ENCODE measurements around the gene SPTLC3. TPM values are rescaled to one million over a fixed set of nuclear protein-coding genes. Genes with fewer than 3 reads are reported as not detected.

Gene SPTLC3
- total and polyA plus RNA-seq, 2 of the 13 experiments (the other 11 are each of a cell fraction or from before 2014, with no cell fraction given) = 20.5 to 95.6 TPM

DNA sequence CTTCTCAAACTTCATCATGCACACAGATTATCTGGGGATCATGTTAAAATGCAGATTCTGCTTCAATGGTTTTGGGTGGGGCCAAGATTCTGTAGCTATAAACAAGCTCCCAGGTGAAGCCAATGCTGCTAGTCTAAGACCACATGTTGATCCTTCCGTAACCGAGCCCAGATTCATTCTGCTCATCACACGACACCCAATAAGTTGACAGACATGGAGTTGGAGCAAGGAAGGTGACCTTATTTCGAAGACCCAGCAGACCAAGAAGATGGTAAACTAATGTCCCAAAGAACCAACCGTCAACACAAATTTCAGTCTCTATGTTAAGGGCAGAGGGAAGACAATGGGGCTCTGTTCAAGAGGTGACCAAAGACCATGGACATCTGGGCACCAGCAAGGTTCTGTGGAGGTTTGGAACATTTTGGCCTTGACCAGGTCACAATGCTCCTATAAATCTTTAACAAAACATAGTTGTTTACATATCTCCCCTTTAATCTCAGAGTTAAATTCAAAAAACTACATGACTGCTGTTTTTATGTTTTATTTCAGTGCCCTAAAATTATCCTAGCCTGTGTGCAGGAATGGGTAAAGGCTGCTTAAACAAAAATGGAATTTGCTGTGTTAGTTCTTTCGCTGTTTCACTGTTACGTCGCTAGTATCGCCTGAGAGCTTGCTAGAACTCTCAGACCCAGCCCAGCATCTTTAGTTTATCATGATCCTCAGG lies 50.1 kb downstream of the SPTLC3 start (continued):
- TF ChIP-seq MXI1 (IDR thresholded peaks at IDR 0.05; ENCODE audit: borderline replicate concordance, low read depth, low read length) (no peak), NCOA5 (CRISPR knock-in tag; IDR thresholded peaks at IDR 0.05) (no peak), MYPOP (CRISPR knock-in tag; IDR thresholded peaks at IDR 0.05) (peak; percentile 84), KMT2B (CRISPR knock-in tag; IDR thresholded peaks at IDR 0.05) (peak; percentile 55; the same call in 1 of the 2 replicates), NCOA1 (CRISPR knock-in tag; IDR thresholded peaks at IDR 0.05) (0 out of 2 replicates have a peak, but pooled peaks have one; percentile 22), ZNF556 (CRISPR knock-in tag; IDR thresholded peaks at IDR 0.05; ENCODE audit: borderline replicate concordance) (no peak), FOXM1 (CRISPR knock-in tag; IDR thresholded peaks at IDR 0.05) (no peak), ZNF619 (CRISPR knock-in tag; IDR thresholded peaks at IDR 0.05) (no peak), TAF1 (CRISPR knock-in tag; IDR thresholded peaks at IDR 0.05) (no peak), ZNF883 (CRISPR knock-in tag; IDR thresholded peaks at IDR 0.05; ENCODE audit: not compliant biosample characterization) (no peak), ZNF766 (CRISPR knock-in tag; IDR thresholded peaks at IDR 0.05; ENCODE audit: borderline replicate concordance) (no peak), NR2F6 (IDR thresholded peaks at IDR 0.05) (peak; percentile 95), NR2F6 (CRISPR knock-in tag; IDR thresholded peaks at IDR 0.05) (peak; percentile 97), TSC22D2 (CRISPR knock-in tag; IDR thresholded peaks at IDR 0.05; ENCODE audit: borderline replicate concordance) (peak; percentile 87), MAX (IDR thresholded peaks at IDR 0.05) (peak; percentile 55; the same call in 1 of the 2 replicates), RFXANK (CRISPR knock-in tag; IDR thresholded peaks at IDR 0.05) (0 out of 2 replicates have a peak, but pooled peaks have one; percentile 57), ISX (CRISPR knock-in tag; conservative IDR thresholded peaks at IDR 0.05) (no peak), MATR3 (CRISPR knock-in tag; IDR thresholded peaks at IDR 0.05) (no peak), FOXA3 (CRISPR knock-in tag; IDR thresholded peaks at IDR 0.05) (peak; percentile 90), SOX13 (IDR thresholded peaks at IDR 0.05) (peak; percentile 37; the same call in 1 of the 2 replicates), SOX13 (CRISPR knock-in tag; conservative IDR thresholded peaks at IDR 0.05 in 1 of 2, IDR thresholded peaks at IDR 0.05 in 1 of 2) (peak in 1 of 2 experiments; percentile 98; a peak in 2 of 4 replicates), XBP1 (CRISPR knock-in tag; IDR thresholded peaks at IDR 0.05) (no peak), THYN1 (CRISPR knock-in tag; IDR thresholded peaks at IDR 0.05; ENCODE audit: borderline replicate concordance, low read depth) (no peak)
- TF ChIP-seq, protein P1, sequence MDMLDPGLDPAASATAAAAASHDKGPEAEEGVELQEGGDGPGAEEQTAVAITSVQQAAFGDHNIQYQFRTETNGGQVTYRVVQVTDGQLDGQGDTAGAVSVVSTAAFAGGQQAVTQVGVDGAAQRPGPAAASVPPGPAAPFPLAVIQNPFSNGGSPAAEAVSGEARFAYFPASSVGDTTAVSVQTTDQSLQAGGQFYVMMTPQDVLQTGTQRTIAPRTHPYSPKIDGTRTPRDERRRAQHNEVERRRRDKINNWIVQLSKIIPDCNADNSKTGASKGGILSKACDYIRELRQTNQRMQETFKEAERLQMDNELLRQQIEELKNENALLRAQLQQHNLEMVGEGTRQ (IDR thresholded peaks at IDR 0.05; ENCODE audit: low read depth, low read length) = no peak
- TF ChIP-seq, protein P1 (CRISPR knock-in tag; IDR thresholded peaks at IDR 0.05; ENCODE audit: borderline replicate concordance) = no peak
- TF ChIP-seq, protein P2, sequence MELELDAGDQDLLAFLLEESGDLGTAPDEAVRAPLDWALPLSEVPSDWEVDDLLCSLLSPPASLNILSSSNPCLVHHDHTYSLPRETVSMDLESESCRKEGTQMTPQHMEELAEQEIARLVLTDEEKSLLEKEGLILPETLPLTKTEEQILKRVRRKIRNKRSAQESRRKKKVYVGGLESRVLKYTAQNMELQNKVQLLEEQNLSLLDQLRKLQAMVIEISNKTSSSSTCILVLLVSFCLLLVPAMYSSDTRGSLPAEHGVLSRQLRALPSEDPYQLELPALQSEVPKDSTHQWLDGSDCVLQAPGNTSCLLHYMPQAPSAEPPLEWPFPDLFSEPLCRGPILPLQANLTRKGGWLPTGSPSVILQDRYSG (CRISPR knock-in tag; IDR thresholded peaks at IDR 0.05) = 0 out of 2 replicates have a peak, but pooled peaks have one; percentile 32
